Measurements from ENCODE around the gene VASH2.

Gene VASH2

DNA sequence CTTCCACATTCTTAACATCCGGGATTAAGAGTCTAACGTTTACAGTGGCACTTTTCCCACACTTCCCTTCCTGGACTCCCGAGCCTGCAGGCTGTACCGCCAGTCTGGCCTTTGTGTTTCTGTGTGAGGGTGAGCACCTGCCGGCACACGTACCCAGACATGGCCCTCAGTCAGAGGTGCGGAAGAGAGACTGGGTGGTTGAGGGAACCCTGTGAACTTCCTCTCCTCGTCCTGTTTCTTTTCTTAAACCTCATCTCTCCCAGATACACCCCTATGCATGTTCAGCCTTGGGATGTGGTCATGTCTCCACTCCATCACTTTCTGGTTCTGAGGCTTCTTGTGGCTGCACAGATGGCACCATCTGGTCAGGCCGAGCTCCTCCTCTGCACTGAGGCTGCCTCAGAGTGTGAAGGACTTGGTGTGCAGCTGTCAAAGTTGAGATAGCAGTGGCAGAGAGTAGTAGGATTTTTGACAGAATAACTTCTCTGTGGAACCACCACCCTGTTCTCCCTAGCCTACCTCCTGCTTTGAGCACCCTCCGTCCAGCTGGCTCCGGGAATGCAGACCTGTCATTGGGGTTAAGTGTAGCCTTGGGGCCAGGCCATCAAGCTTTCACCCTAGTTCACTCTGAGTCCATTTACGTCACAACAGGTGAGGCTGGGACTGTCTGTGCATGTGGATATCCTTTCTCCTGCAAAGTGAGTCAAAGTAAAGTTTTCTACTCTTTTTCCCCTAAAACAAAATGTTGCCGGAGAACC, 31.4 kb downstream of the VASH2 start:
- DNase-seq (ENCODE audit: low spot score): no peak
- H3K18ac ChIP-seq (ENCODE audit: low read length): no peak overlapping the region
- no peak overlapping the region for H2AK5ac ChIP-seq (ENCODE audit: low read depth, low read length)
- no CpG with 5 or more reads among the region's 13 CpGs for WGBS, 2 donors (ENCODE audit: extremely low coverage in 2 of 2, insufficient read length in 2 of 2, insufficient replicate concordance in 1 of 2)
- H3K23ac ChIP-seq (ENCODE audit: low read depth, low read length, poor library complexity): peak overlapping the region; percentile 21
- no peak overlapping the region for H2AFZ ChIP-seq (ENCODE audit: low read length)
- no peak overlapping the region for H2BK12ac ChIP-seq (ENCODE audit: low read length)
- no peak overlapping the region for H3K14ac ChIP-seq (ENCODE audit: low read length)
- H3K4me1 ChIP-seq (ENCODE audit: control insufficient read depth in 2 of 2, insufficient read depth in 1 of 2, low read depth in 1 of 2, low read length in 2 of 2): peaks cover 9 to 17% of the 10 kb centered on the region in 2 donors
- H4K8ac ChIP-seq (ENCODE audit: low read depth, low read length): no peak overlapping the region
- H3K27ac ChIP-seq (replicated peaks; ENCODE audit: low read length): no peak overlapping the region
- H3K36me3 ChIP-seq (replicated peaks in 1 of 2; ENCODE audit: control insufficient read depth in 2 of 2, insufficient read depth in 2 of 2, low read length in 2 of 2): peaks cover 0 to 2% of the 10 kb centered on the region in 2 donors
- no peaks in the 10 kb centered on the region for H3K9me3 ChIP-seq (replicated peaks in 1 of 2; ENCODE audit: control insufficient read depth in 2 of 2, insufficient read depth in 1 of 2, low read depth in 1 of 2, low read length in 2 of 2)
- H3K4me3 ChIP-seq (ENCODE audit: low read length in 2 of 2): no peak overlapping the region
- H3K27me3 ChIP-seq (ENCODE audit: control insufficient read depth in 3 of 3, insufficient read depth in 3 of 3, low read depth in 1 of 3, low read length in 3 of 3): no peaks in the 10 kb centered on the region
- no peaks in the 10 kb centered on the region for H3K79me1 ChIP-seq (ENCODE audit: low read depth, low read length)
- H2BK120ac ChIP-seq (ENCODE audit: low read depth, low read length): no peak overlapping the region
- H3K4ac ChIP-seq (ENCODE audit: low read length): no peak overlapping the region
- no peak overlapping the region for H3K4me2 ChIP-seq (ENCODE audit: insufficient read depth, low read length, poor library complexity, severe bottlenecking)
- no peak overlapping the region for H4K91ac ChIP-seq (ENCODE audit: low read depth, low read length, poor library complexity)
- no peak overlapping the region for H2BK15ac ChIP-seq (ENCODE audit: low read length)
- H3K9ac ChIP-seq (ENCODE audit: low read depth, low read length, poor library complexity): no peak overlapping the region
- H2BK5ac ChIP-seq (ENCODE audit: low read length): peak overlapping the region; percentile 32

DNA sequence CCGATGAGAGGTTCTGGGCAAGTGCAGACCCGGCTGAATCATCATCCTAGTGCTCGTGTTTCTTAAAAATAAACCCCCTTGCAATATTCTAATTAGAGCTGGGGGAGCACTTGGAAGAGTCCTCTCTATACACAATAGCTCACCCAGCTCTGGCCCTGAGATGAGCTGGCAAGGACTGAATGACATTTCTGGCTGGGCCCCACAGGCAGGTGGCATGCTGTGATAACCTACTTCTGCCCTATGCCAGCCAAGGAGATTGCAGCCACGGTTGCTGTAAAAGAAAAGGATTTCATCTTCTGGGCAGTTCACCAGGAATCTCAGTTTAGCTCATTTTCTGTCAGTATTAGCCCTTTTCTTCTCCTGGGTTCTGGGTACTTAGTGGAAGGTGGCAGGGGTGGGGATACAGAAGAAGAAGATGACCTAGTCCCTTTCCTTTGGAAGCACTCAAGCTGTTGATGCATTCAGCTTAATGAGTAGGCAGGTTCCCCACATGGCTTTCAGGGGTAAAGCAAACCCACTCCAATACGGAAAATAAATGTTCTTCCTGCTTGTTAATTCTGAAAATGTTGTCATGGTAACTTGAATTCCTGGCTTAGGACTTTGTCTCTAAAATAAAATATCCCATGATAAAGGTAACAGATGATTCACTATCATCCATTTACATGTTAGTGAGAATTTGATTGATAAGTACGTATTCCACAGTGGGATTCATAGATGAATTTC, 32.2 kb downstream of the VASH2 start:
- no peaks in the 10 kb centered on the region for H3K27me3 ChIP-seq (ENCODE audit: control insufficient read depth in 3 of 3, insufficient read depth in 3 of 3, low read depth in 1 of 3, low read length in 3 of 3)
- H3K18ac ChIP-seq (ENCODE audit: low read length): no peak overlapping the region
- no peaks in the 10 kb centered on the region for H3K79me1 ChIP-seq (ENCODE audit: low read depth, low read length)
- H4K91ac ChIP-seq (ENCODE audit: low read depth, low read length, poor library complexity): no peak overlapping the region
- no CpG with 5 or more reads among the region's 6 CpGs for WGBS, 2 donors (ENCODE audit: extremely low coverage in 2 of 2, insufficient read length in 2 of 2, insufficient replicate concordance in 1 of 2)
- H3K9ac ChIP-seq (ENCODE audit: low read depth, low read length, poor library complexity): no peak overlapping the region
- no peak overlapping the region for H2AFZ ChIP-seq (ENCODE audit: low read length)
- no peak overlapping the region for H2BK15ac ChIP-seq (ENCODE audit: low read length)
- no peak overlapping the region for H2BK5ac ChIP-seq (ENCODE audit: low read length)
- H3K4ac ChIP-seq (ENCODE audit: low read length): no peak overlapping the region
- H3K14ac ChIP-seq (ENCODE audit: low read length): no peak overlapping the region
- DNase-seq (ENCODE audit: low spot score): no peak
- H2BK12ac ChIP-seq (ENCODE audit: low read length): no peak overlapping the region
- peaks cover 9 to 17% of the 10 kb centered on the region in 2 donors for H3K4me1 ChIP-seq (ENCODE audit: control insufficient read depth in 2 of 2, insufficient read depth in 1 of 2, low read depth in 1 of 2, low read length in 2 of 2)
- H3K27ac ChIP-seq (replicated peaks; ENCODE audit: low read length): no peak overlapping the region
- H3K9me3 ChIP-seq (replicated peaks in 1 of 2; ENCODE audit: control insufficient read depth in 2 of 2, insufficient read depth in 1 of 2, low read depth in 1 of 2, low read length in 2 of 2): no peaks in the 10 kb centered on the region
- H2AK5ac ChIP-seq (ENCODE audit: low read depth, low read length): no peak overlapping the region
- H3K23ac ChIP-seq (ENCODE audit: low read depth, low read length, poor library complexity): no peak overlapping the region
- no peak overlapping the region for H3K4me2 ChIP-seq (ENCODE audit: insufficient read depth, low read length, poor library complexity, severe bottlenecking)
- no peak overlapping the region for H3K4me3 ChIP-seq (ENCODE audit: low read length in 2 of 2)
- H3K36me3 ChIP-seq (replicated peaks in 1 of 2; ENCODE audit: control insufficient read depth in 2 of 2, insufficient read depth in 2 of 2, low read length in 2 of 2): peaks cover 2% of the 10 kb centered on the region in 2 donors
- no peak overlapping the region for H2BK120ac ChIP-seq (ENCODE audit: low read depth, low read length)
- no peak overlapping the region for H4K8ac ChIP-seq (ENCODE audit: low read depth, low read length)

DNA sequence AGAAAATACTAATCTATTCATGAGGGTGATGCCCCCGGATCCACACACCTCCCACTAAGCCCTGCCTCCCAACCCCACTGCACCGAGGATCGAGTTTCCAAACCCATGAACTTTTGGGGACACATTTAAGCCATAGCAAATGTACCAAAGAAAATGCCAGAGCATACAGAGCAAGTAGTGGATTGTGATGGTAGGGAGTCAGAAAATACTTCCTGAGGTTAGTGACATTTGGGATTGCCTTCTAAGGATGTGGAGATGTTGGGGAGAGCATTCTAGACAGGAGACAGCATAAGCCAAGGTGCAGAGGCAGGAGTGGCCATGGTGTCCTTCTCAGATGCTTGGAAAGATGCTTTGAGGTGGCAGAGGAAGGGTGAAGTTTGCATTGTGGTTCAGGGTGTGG, 33.1 kb downstream of the VASH2 start:
- Histone ChIP-seq H4K91ac (ENCODE audit: low read depth, low read length, poor library complexity) (no peak overlapping the region), H3K14ac (ENCODE audit: low read length) (no peak overlapping the region), H3K18ac (ENCODE audit: low read length) (no peak overlapping the region), H3K9me3 (replicated peaks in 1 of 2; ENCODE audit: control insufficient read depth in 2 of 2, insufficient read depth in 1 of 2, low read depth in 1 of 2, low read length in 2 of 2) (no peaks in the 10 kb centered on the region), H2BK5ac (ENCODE audit: low read length) (no peak overlapping the region), H3K79me1 (ENCODE audit: low read depth, low read length) (no peaks in the 10 kb centered on the region), H2AFZ (ENCODE audit: low read length) (no peak overlapping the region), H2AK5ac (ENCODE audit: low read depth, low read length) (no peak overlapping the region), H2BK12ac (ENCODE audit: low read length) (no peak overlapping the region), H3K4me3 (ENCODE audit: low read length in 2 of 2) (no peak overlapping the region), H3K9ac (ENCODE audit: low read depth, low read length, poor library complexity) (no peak overlapping the region), H4K8ac (ENCODE audit: low read depth, low read length) (no peak overlapping the region), H3K4me1 (ENCODE audit: control insufficient read depth in 2 of 2, insufficient read depth in 1 of 2, low read depth in 1 of 2, low read length in 2 of 2) (peaks cover 9 to 17% of the 10 kb centered on the region in 2 donors), H3K23ac (ENCODE audit: low read depth, low read length, poor library complexity) (no peak overlapping the region), H3K36me3 (replicated peaks in 1 of 2; ENCODE audit: control insufficient read depth in 2 of 2, insufficient read depth in 2 of 2, low read length in 2 of 2) (peaks cover 0 to 8% of the 10 kb centered on the region in 2 donors), H3K4ac (ENCODE audit: low read length) (no peak overlapping the region), H3K27me3 (ENCODE audit: control insufficient read depth in 3 of 3, insufficient read depth in 3 of 3, low read depth in 1 of 3, low read length in 3 of 3) (no peaks in the 10 kb centered on the region), H2BK15ac (ENCODE audit: low read length) (no peak overlapping the region), H3K27ac (replicated peaks; ENCODE audit: low read length) (no peak overlapping the region), H2BK120ac (ENCODE audit: low read depth, low read length) (no peak overlapping the region), H3K4me2 (ENCODE audit: insufficient read depth, low read length, poor library complexity, severe bottlenecking) (no peak overlapping the region)
- WGBS, 2 donors (ENCODE audit: extremely low coverage in 2 of 2, insufficient read length in 2 of 2, insufficient replicate concordance in 1 of 2): no CpG with 5 or more reads among the region's 3 CpGs
- DNase-seq (ENCODE audit: low spot score): no peak

DNA sequence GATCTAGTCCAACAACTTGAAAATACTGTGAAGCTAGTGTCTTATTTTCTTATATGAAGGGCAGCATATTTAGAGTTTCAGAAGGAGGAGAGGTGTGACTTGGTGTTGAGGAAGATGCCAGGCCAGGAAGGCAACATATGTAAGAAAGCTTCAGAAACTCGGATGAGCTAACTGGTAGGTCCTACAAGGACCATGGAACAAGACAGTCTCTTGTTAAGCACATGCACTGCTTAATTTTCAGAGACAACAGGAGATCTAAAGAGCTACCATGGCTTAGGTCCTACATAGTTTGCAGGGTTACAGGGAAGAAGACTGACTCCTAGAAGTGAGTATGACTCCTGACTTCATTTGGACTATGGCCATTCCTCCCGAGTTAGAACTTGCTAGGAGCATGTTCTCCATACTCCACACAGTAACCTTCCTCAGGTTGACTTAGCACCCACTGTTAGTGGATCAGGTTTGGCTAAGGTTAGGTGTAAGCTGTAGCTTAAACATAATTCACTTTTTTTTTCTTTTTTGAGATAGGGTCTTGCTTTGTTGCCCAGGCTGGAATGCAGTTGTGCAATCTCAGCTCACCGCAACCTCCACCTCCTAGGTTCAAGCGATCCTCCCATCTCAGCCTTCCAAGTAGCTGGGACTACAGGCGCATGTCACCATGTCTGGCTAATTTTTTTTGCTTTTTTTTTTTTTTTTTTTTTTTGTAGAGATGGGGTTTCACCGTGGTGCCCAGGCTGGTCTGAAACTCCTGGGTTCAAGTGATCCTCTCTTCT, 34.4 kb downstream of the VASH2 start:
- Histone ChIP-seq H3K27ac (replicated peaks; ENCODE audit: low read length) (no peak overlapping the region), H3K9ac (ENCODE audit: low read depth, low read length, poor library complexity) (no peak overlapping the region), H2BK15ac (ENCODE audit: low read length) (no peak overlapping the region), H3K36me3 (replicated peaks in 1 of 2; ENCODE audit: control insufficient read depth in 2 of 2, insufficient read depth in 2 of 2, low read length in 2 of 2) (peaks cover 1 to 16% of the 10 kb centered on the region in 2 donors), H3K79me1 (ENCODE audit: low read depth, low read length) (no peaks in the 10 kb centered on the region), H2BK12ac (ENCODE audit: low read length) (no peak overlapping the region), H4K8ac (ENCODE audit: low read depth, low read length) (no peak overlapping the region), H3K9me3 (replicated peaks in 1 of 2; ENCODE audit: control insufficient read depth in 2 of 2, insufficient read depth in 1 of 2, low read depth in 1 of 2, low read length in 2 of 2) (no peaks in the 10 kb centered on the region), H3K4me1 (ENCODE audit: control insufficient read depth in 2 of 2, insufficient read depth in 1 of 2, low read depth in 1 of 2, low read length in 2 of 2) (peaks cover 9 to 13% of the 10 kb centered on the region in 2 donors), H3K27me3 (ENCODE audit: control insufficient read depth in 3 of 3, insufficient read depth in 3 of 3, low read depth in 1 of 3, low read length in 3 of 3) (no peaks in the 10 kb centered on the region), H2AFZ (ENCODE audit: low read length) (no peak overlapping the region), H2BK120ac (ENCODE audit: low read depth, low read length) (no peak overlapping the region), H3K4ac (ENCODE audit: low read length) (no peak overlapping the region), H4K91ac (ENCODE audit: low read depth, low read length, poor library complexity) (no peak overlapping the region), H2BK5ac (ENCODE audit: low read length) (no peak overlapping the region), H2AK5ac (ENCODE audit: low read depth, low read length) (no peak overlapping the region), H3K23ac (ENCODE audit: low read depth, low read length, poor library complexity) (no peak overlapping the region), H3K18ac (ENCODE audit: low read length) (no peak overlapping the region), H3K4me3 (ENCODE audit: low read length in 2 of 2) (no peak overlapping the region), H3K14ac (ENCODE audit: low read length) (no peak overlapping the region), H3K4me2 (ENCODE audit: insufficient read depth, low read length, poor library complexity, severe bottlenecking) (no peak overlapping the region)
- no peak for DNase-seq (ENCODE audit: low spot score)
- WGBS, 2 donors (ENCODE audit: extremely low coverage in 2 of 2, insufficient read length in 2 of 2, insufficient replicate concordance in 1 of 2): no CpG with 5 or more reads among the region's 6 CpGs

Data from neuronal stem cell (in vitro differentiated cells).